ENCODE measurements around the gene ZMAT5. TPM values are rescaled to one million over a fixed set of nuclear protein-coding genes. Genes with fewer than 3 reads are reported as not detected.

ZMAT5 gene
- total RNA-seq, 1 donor from 2014 or later: 18.3 TPM

GRCh38 chr22:29701155-29701999, 65.4 kb downstream of the ZMAT5 start:
- no peaks in the 10 kb centered on the region for H3K9me3 ChIP-seq
- H3K27ac ChIP-seq: no peak overlapping the region
- TF ChIP-seq CTCF (IDR thresholded peaks at IDR 0.05): no peak
- DNase-seq: no peak
- H3K27me3 ChIP-seq (ENCODE audit: low read depth): peaks cover 5% of the 10 kb centered on the region
- peak; percentile 59 to 64 for ATAC-seq
- H3K4me3 ChIP-seq: no peak overlapping the region
- peaks cover 5% of the 10 kb centered on the region for H3K36me3 ChIP-seq
- intact Hi-C loops (cut with DNase I): no loop called here
- H3K4me1 ChIP-seq: peaks cover 31% of the 10 kb centered on the region

DNA sequence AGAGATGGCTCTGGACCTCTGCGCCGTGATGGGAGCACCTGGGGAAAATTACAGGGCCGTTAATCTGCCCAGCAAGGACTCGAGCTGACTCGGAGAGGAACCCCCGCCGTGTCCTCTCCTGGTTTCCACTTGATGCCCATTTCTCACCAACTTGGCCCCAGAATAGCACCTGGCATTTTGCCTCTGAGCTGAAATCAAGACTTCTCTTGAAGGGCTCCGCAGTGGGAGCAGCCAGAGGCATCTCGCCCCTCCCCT, 66.0 kb downstream of the ZMAT5 start:
- H3K4me3 ChIP-seq: no peak overlapping the region
- no peak for DNase-seq
- peaks cover 10% of the 10 kb centered on the region for H3K36me3 ChIP-seq
- H3K4me1 ChIP-seq: peaks cover 31% of the 10 kb centered on the region
- intact Hi-C loops (cut with DNase I): no loop called here
- no peak for ATAC-seq
- TF ChIP-seq CTCF (IDR thresholded peaks at IDR 0.05): no peak
- H3K27ac ChIP-seq: no peak overlapping the region
- H3K27me3 ChIP-seq (ENCODE audit: low read depth): peaks cover 5% of the 10 kb centered on the region
- H3K9me3 ChIP-seq: no peaks in the 10 kb centered on the region

DNA sequence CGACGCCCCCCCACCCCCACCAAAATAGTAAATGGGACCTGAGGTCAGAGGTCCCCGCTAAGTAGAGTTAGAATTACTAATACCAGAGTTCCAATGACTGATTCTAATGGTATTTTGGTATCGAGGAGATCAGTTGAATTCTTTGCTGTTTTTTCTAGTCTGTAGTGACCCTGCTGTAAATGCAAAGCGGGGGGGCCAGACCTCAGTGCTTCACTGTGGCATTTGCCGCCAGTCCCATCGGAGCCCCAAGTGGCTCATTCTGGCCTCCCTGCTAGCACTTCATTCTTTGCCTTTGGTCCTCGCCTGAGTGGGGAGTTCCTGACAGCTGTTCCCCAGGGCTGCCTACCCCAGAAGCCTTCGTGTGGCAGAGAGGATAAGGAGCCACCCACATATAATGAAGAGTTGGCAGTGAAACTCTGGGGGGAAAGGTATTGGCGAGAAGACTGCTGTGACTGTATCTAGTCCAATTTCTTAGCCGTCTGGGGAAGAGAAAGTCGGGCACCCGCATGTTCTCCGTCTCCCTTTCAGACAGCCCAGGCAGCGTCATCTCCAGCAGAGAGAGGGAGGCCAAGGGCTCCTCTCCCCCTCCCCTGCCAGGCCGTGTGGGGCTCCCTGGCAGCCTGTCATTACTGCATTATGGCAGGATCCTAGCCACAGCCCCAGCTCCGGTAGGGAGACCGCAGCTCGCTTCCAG, 66.5 kb downstream of the ZMAT5 start:
- Histone ChIP-seq H3K27me3 (ENCODE audit: low read depth) (peaks cover 5% of the 10 kb centered on the region), H3K9me3 (no peaks in the 10 kb centered on the region), H3K4me3 (no peak overlapping the region), H3K4me1 (peaks cover 31% of the 10 kb centered on the region), H3K27ac (no peak overlapping the region), H3K36me3 (peaks cover 14% of the 10 kb centered on the region)
- DNase-seq: no peak
- intact Hi-C loops (cut with DNase I): no loop called here
- no peak for TF ChIP-seq CTCF (IDR thresholded peaks at IDR 0.05)
- ATAC-seq: no peak

DNA sequence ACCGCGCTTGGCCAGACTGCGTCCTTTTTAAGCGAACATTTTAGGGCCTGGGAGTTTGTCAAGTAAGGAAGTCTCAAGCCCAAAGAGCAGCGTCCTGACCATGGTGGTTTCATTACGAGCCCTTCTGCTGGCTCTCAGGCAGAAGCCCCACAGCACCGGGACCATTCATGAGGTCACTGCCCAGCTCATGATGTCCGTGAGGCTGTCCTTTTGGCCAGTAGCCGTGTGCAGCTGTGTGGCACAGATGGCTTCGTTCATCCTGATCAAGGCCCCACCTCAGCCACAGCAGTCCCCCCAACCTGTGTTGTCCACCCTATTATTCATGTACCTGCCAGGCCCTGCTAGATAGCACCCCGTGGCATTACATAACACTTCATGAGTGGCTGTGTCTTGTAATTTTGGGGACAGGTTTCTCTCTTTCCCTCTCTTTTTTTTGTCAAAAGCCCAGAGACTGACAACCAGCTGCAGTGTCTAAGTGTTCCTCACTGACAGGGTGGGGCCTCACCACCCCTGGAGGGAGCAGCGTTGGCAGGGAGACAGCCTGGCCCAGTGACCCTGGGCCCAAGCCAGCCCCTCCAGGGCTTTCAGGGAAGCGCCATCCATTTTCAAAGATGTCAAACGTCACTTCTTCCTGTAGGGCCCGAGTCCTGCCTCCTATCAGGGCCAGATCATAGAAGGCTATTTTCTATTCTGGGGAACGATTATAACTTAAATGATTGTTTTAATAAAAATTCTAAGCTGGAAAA, 68.8 kb downstream of the ZMAT5 start:
- Histone ChIP-seq H3K27me3 (ENCODE audit: low read depth) (no peaks in the 10 kb centered on the region), H3K4me1 (peaks cover 18% of the 10 kb centered on the region), H3K9me3 (no peaks in the 10 kb centered on the region), H3K4me3 (no peak overlapping the region), H3K36me3 (peaks cover 36% of the 10 kb centered on the region), H3K27ac (no peak overlapping the region)
- intact Hi-C loops (cut with DNase I): no loop called here
- DNase-seq: no peak
- ATAC-seq: no peak
- no peak for TF ChIP-seq CTCF (IDR thresholded peaks at IDR 0.05)

- no peaks in the 10 kb centered on the region for H3K4me1 ChIP-seq
- H3K36me3 ChIP-seq: peaks cover 48% of the 10 kb centered on the region
- ATAC-seq (peak in 1 of 2 donors; percentile 11), DNase-seq (no peak)
- no peak overlapping the region for H3K4me3 ChIP-seq
- no peak overlapping the region for H3K27ac ChIP-seq
- TF ChIP-seq CTCF (IDR thresholded peaks at IDR 0.05): no peak
- no peaks in the 10 kb centered on the region for H3K9me3 ChIP-seq
- no peaks in the 10 kb centered on the region for H3K27me3 ChIP-seq (ENCODE audit: low read depth)
- intact Hi-C loops (cut with DNase I): no loop called here
Measured at GRCh38 chr22:29695129-29695926, 71.5 kb downstream of the ZMAT5 start.

Measured in lower lobe of right lung (tissue), 2 donors.